ES-I3 (cell line): ENCODE data around the gene LRRC34.

Experiments
- H3K36me3 ChIP-seq: 2 replicates; pipeline ENCODE4 v1.6.1; 2013; ENCODE audit warnings: mild to moderate bottlenecking, low read length, control low read depth, moderate library complexity; ENCODE audit not compliant: insufficient read depth
- H3K4me1 ChIP-seq: 2 replicates; pipeline ENCODE4 v1.6.1; 2013; ENCODE audit warnings: mild to moderate bottlenecking, control low read depth, low read length; ENCODE audit not compliant: insufficient read depth
- H3K9ac ChIP-seq: 2 replicates; pipeline ENCODE4 v1.6.1; 2013; ENCODE audit warnings: low read depth, mild to moderate bottlenecking, low read length, moderate library complexity
- H3K9me3 ChIP-seq: 2 replicates; pipeline ENCODE4 v1.6.1; 2013; ENCODE audit warnings: mild to moderate bottlenecking, low read length, moderate library complexity; ENCODE audit not compliant: control insufficient read depth, insufficient read depth

Gene LRRC34

GRCh38 chr3:169764882-169765612, 47.7 kb downstream of the LRRC34 start, which contains the start of gene TERC:
Gene TERC (minus strand): TSS chr3:169765060.
- Histone ChIP-seq H3K9ac (peak within 1 kb of the TSS; percentile 97), H3K4me1 (no peaks in the 10 kb centered on the region), H3K9me3 (peaks cover 4% of the 10 kb centered on the region), H3K36me3 (no peaks in the 10 kb centered on the region)

- peak overlapping the region; percentile 97 for H3K9ac ChIP-seq
- no peaks in the 10 kb centered on the region for H3K4me1 ChIP-seq
- peaks cover 4% of the 10 kb centered on the region for H3K9me3 ChIP-seq
- H3K36me3 ChIP-seq: no peaks in the 10 kb centered on the region
Observed at GRCh38 chr3:169764312-169764881, 48.3 kb downstream of the LRRC34 start.

- H3K36me3 ChIP-seq: no peaks in the 10 kb centered on the region
- H3K9ac ChIP-seq: no peak overlapping the region
- H3K4me1 ChIP-seq: no peaks in the 10 kb centered on the region
- peaks cover 4% of the 10 kb centered on the region; the same call in 1 of the 2 replicates for H3K9me3 ChIP-seq
Observed at GRCh38 chr3:169760479-169760878, 52.2 kb downstream of the LRRC34 start.

GRCh38 chr3:169759256-169759655, 53.4 kb downstream of the LRRC34 start:
- Histone ChIP-seq H3K9ac (no peak overlapping the region), H3K9me3 (peaks cover 4% of the 10 kb centered on the region; the same call in 1 of the 2 replicates)

GRCh38 chr3:169758359-169758994, 54.2 kb downstream of the LRRC34 start:
- Histone ChIP-seq H3K4me1 (peaks cover 7% of the 10 kb centered on the region; the same call in 1 of the 2 replicates), H3K36me3 (no peaks in the 10 kb centered on the region), H3K9ac (no peak overlapping the region), H3K9me3 (peaks cover 4% of the 10 kb centered on the region; the same call in 1 of the 2 replicates)

More at GRCh38 chr3:169759256-169759655, 53.4 kb downstream of the LRRC34 start:
- Histone ChIP-seq H3K4me1 (peaks cover 7% of the 10 kb centered on the region; the same call in 1 of the 2 replicates), H3K36me3 (no peaks in the 10 kb centered on the region)

GRCh38 chr3:169755488-169755887, 57.2 kb downstream of the LRRC34 start:
- peaks cover 3% of the 10 kb centered on the region; the same call in 1 of the 2 replicates for H3K9me3 ChIP-seq
- peaks cover 10% of the 10 kb centered on the region for H3K4me1 ChIP-seq
- no peaks in the 10 kb centered on the region for H3K36me3 ChIP-seq
- H3K9ac ChIP-seq: no peak overlapping the region

GRCh38 chr3:169754711-169755110, 58.0 kb downstream of the LRRC34 start:
- H3K9me3 ChIP-seq: no peaks in the 10 kb centered on the region
- H3K36me3 ChIP-seq: no peaks in the 10 kb centered on the region
- H3K4me1 ChIP-seq: peaks cover 10% of the 10 kb centered on the region
- no peak overlapping the region for H3K9ac ChIP-seq

GRCh38 chr3:169751875-169752274, 60.8 kb downstream of the LRRC34 start:
- Histone ChIP-seq H3K9me3 (no peaks in the 10 kb centered on the region), H3K36me3 (no peaks in the 10 kb centered on the region), H3K9ac (no peak overlapping the region), H3K4me1 (peaks cover 10% of the 10 kb centered on the region)

- Histone ChIP-seq H3K9me3 (no peaks in the 10 kb centered on the region), H3K9ac (no peak overlapping the region), H3K36me3 (no peaks in the 10 kb centered on the region), H3K4me1 (peaks cover 10% of the 10 kb centered on the region)
Observed at GRCh38 chr3:169750665-169751064, 62.0 kb downstream of the LRRC34 start.

GRCh38 chr3:169748670-169749069, 64.0 kb downstream of the LRRC34 start:
- H3K4me1 ChIP-seq: peaks cover 4% of the 10 kb centered on the region; the same call in 1 of the 2 replicates
- H3K9ac ChIP-seq: no peak overlapping the region
- no peaks in the 10 kb centered on the region for H3K9me3 ChIP-seq
- no peaks in the 10 kb centered on the region for H3K36me3 ChIP-seq

- H3K4me1 ChIP-seq: peaks cover 4% of the 10 kb centered on the region; the same call in 1 of the 2 replicates
- H3K9me3 ChIP-seq: no peaks in the 10 kb centered on the region
- no peak overlapping the region for H3K9ac ChIP-seq
- no peaks in the 10 kb centered on the region for H3K36me3 ChIP-seq
Observed at GRCh38 chr3:169746924-169747323, 65.8 kb downstream of the LRRC34 start.

- no peaks in the 10 kb centered on the region for H3K9me3 ChIP-seq
- H3K9ac ChIP-seq: no peak overlapping the region
- no peaks in the 10 kb centered on the region for H3K36me3 ChIP-seq
Observed at GRCh38 chr3:169744366-169745054, 68.2 kb downstream of the LRRC34 start.

More at GRCh38 chr3:169744366-169745054, 68.2 kb downstream of the LRRC34 start:
- 0 out of 2 replicates have a peak, but pooled peaks cover 1% of the 10 kb centered on the region for H3K4me1 ChIP-seq
